OCI-LY3 (cell line): Measurements from ENCODE around the gene ADRA2B.

Source experiments
- H2AFZ ChIP-seq: fragments of 200-600, 300-600 bp; shearing (Covaris generic); 2 replicates; pipeline ENCODE4 v1.6.0; 2014; ENCODE audit warnings: antibody characterized with exemption, low read depth, low read length
- H3K27ac ChIP-seq: fragments of 200-600, 300-600 bp; sonication (generic); 2 replicates; pipeline ENCODE4 v1.5.1; 2014; ENCODE audit warnings: mild to moderate bottlenecking, low read length, moderate library complexity, mixed read lengths
- H3K27me3 ChIP-seq: fragments of 200-600, 300-600 bp; sonication (generic); 2 replicates; pipeline ENCODE4 v1.6.1; 2014; ENCODE audit warnings: low read depth, low read length, mixed read lengths
- H3K36me3 ChIP-seq: fragments of 200-600, 300-600 bp; sonication (generic); replicated peaks from 2 replicates; pipeline ENCODE3; 2014; ENCODE audit warnings: low read depth, low read length, mixed read lengths
- H3K4me1 ChIP-seq: fragments of 300-600, 200-600 bp; sonication (generic); 2 replicates; pipeline ENCODE4 v1.6.1; 2014; ENCODE audit warnings: low read length, mixed read lengths
- H3K4me2 ChIP-seq: fragments of 200-600, 300-600 bp; sonication (generic); 2 replicates; pipeline ENCODE4 v1.6.1; 2014; ENCODE audit warnings: low read length, mixed read lengths
- H3K4me3 ChIP-seq: fragments of 300-600, 200-600 bp; sonication (generic); 2 replicates; pipeline ENCODE4 v1.5.1; 2014; ENCODE audit warnings: antibody characterized with exemption, mild to moderate bottlenecking, low read length, moderate library complexity
- H3K79me2 ChIP-seq: fragments of 300-600, 200-600 bp; shearing (Covaris generic); 2 replicates; pipeline ENCODE4 v1.6.1; 2014; ENCODE audit warnings: mild to moderate bottlenecking, low read length, mixed read lengths
- H3K9ac ChIP-seq: fragments of 300-600, 200-600 bp; shearing (Covaris generic); 2 replicates; pipeline ENCODE4 v1.6.0; 2014; ENCODE audit warnings: mild to moderate bottlenecking, low read length, moderate library complexity
- H3K9me3 ChIP-seq: fragments of 200-600, 300-600 bp; shearing (Covaris generic); 2 replicates; pipeline ENCODE4 v1.6.1; 2014; ENCODE audit warnings: low read length, mixed read lengths; ENCODE audit not compliant: insufficient read depth
- H4K20me1 ChIP-seq: fragments of 200-600, 300-600 bp; sonication (generic); 2 replicates; pipeline ENCODE4 v1.6.1; 2016; ENCODE audit warnings: low read length, mixed read lengths; ENCODE audit not compliant: insufficient read depth
- CTCF ChIP-seq: fragments of 200-600, 300-600 bp; sonication (generic); IDR thresholded peaks from 2 replicates; pipeline ENCODE4 v1.5.1; 2014; ENCODE audit warnings: antibody characterized with exemption, low read length, low read depth
- EZH2phosphoT487 ChIP-seq: fragments of 200-600 bp; shearing (Covaris generic); IDR thresholded peaks from 2 replicates; pipeline ENCODE4 v1.6.1; 2018; ENCODE audit warnings: antibody characterized with exemption, mixed run types, low read depth

Gene ADRA2B

GRCh38 chr2:96083064-96083939, 33.1 kb downstream of the ADRA2B start:
- Histone ChIP-seq H4K20me1 (no peaks in the 10 kb centered on the region), H3K9ac (no peak overlapping the region), H3K4me1 (no peaks in the 10 kb centered on the region), H3K79me2 (no peaks in the 10 kb centered on the region), H3K27ac (no peak overlapping the region), H3K4me2 (no peak overlapping the region), H2AFZ (no peak overlapping the region), H3K4me3 (no peak overlapping the region), H3K27me3 (peaks cover 11% of the 10 kb centered on the region; the same call in 1 of the 2 replicates), H3K36me3 (no peaks in the 10 kb centered on the region), H3K9me3 (no peaks in the 10 kb centered on the region)
- TF ChIP-seq CTCF (no peak), EZH2phosphoT487 (no peak)

GRCh38 chr2:96082211-96083063, 33.9 kb downstream of the ADRA2B start:
- H3K27me3 ChIP-seq: peaks cover 10% of the 10 kb centered on the region; the same call in 1 of the 2 replicates
- no peak for TF ChIP-seq EZH2phosphoT487
- TF ChIP-seq CTCF: no peak
- H2AFZ ChIP-seq: no peak overlapping the region
- no peaks in the 10 kb centered on the region for H3K9me3 ChIP-seq
- H3K4me1 ChIP-seq: no peaks in the 10 kb centered on the region
- no peak overlapping the region for H3K4me3 ChIP-seq
- H3K9ac ChIP-seq: no peak overlapping the region
- H3K79me2 ChIP-seq: no peaks in the 10 kb centered on the region
- H3K27ac ChIP-seq: no peak overlapping the region
- H4K20me1 ChIP-seq: no peaks in the 10 kb centered on the region
- no peak overlapping the region for H3K4me2 ChIP-seq
- H3K36me3 ChIP-seq: no peaks in the 10 kb centered on the region

- no peaks in the 10 kb centered on the region for H3K79me2 ChIP-seq
- H3K36me3 ChIP-seq: no peaks in the 10 kb centered on the region
- H2AFZ ChIP-seq: no peak overlapping the region
- H3K4me3 ChIP-seq: no peak overlapping the region
- H3K9ac ChIP-seq: no peak overlapping the region
- no peaks in the 10 kb centered on the region for H3K4me1 ChIP-seq
- no peaks in the 10 kb centered on the region for H3K27me3 ChIP-seq
- H3K27ac ChIP-seq: no peak overlapping the region
- H3K9me3 ChIP-seq: no peaks in the 10 kb centered on the region
- no peak overlapping the region for H3K4me2 ChIP-seq
- H4K20me1 ChIP-seq: no peaks in the 10 kb centered on the region
- TF ChIP-seq CTCF (no peak), EZH2phosphoT487 (no peak)
These were observed 35.3 kb downstream of the ADRA2B start for GRCh38 chr2:96081042-96081441.
